Keratinocyte (primary cell): ENCODE data around the gene BBX. TPM values are rescaled to one million over a fixed set of nuclear protein-coding genes. Genes with fewer than 3 reads are reported as not detected.
A peak's percentile ranks its signal among the peaks of the same experiment; 100 is the strongest.

Experiments used
- DNase-seq: peaks from one replicate; pipeline ENCODE4 v3.0.0-alpha.2; 2011; ENCODE audit warnings: low read depth, missing footprints, low spot score
- FAIRE-seq: peaks from 2 replicates; lab custom pipeline; 2011; peaks lifted over from hg19 to GRCh38; lab: Jason Lieb, UNC
- H2AFZ ChIP-seq: 2 replicates; pipeline ENCODE4 v1.6.0; 2012; ENCODE audit warnings: low read length, control low read depth, inconsistent platforms; ENCODE audit not compliant: control insufficient read depth
- H3K27ac ChIP-seq: 2 replicates; pipeline ENCODE4 v1.5.1; 2011; ENCODE audit warnings: low read length; ENCODE audit not compliant: control insufficient read depth, insufficient read depth
- H3K27me3 ChIP-seq: 3 replicates; pipeline ENCODE4 v1.6.0; 2011; ENCODE audit warnings: low read length; ENCODE audit not compliant: control insufficient read depth, insufficient read depth; ENCODE audit errors: extremely low read depth
- H3K36me3 ChIP-seq, 2 experiments: 2 replicates in 1 of 2; 3 replicates in 1 of 2; pipeline ENCODE4 v1.5.1; 2011; ENCODE audit warnings: low read length in 2 of 2, mild to moderate bottlenecking in 1 of 2; ENCODE audit not compliant: control insufficient read depth in 2 of 2, insufficient read depth in 2 of 2; ENCODE audit errors: extremely low read depth in 1 of 2
- H3K4me1 ChIP-seq: 3 replicates; pipeline ENCODE4 v1.5.1; 2011; ENCODE audit warnings: low read length; ENCODE audit not compliant: control insufficient read depth, insufficient read depth; ENCODE audit errors: extremely low read depth
- H3K4me2 ChIP-seq: 3 replicates; pipeline ENCODE4 v1.6.0; 2011; ENCODE audit warnings: low read depth, low read length; ENCODE audit not compliant: control insufficient read depth, insufficient read depth; ENCODE audit errors: extremely low read depth
- H3K4me3 ChIP-seq, 3 experiments: fragments of 200-600 bp in 1 of 3; sonication (generic) in 1 of 3; 2 replicates in 2 of 3; 3 replicates in 1 of 3; pipeline ENCODE4 v1.5.1; 2011 to 2016; ENCODE audit warnings: low read length in 3 of 3, mild to moderate bottlenecking in 3 of 3, control low read depth in 2 of 3, inconsistent platforms in 1 of 3, low read depth in 1 of 3, mixed read lengths in 1 of 3, mixed run types in 1 of 3, moderate library complexity in 1 of 3; ENCODE audit not compliant: control insufficient read depth in 2 of 3, insufficient read depth in 2 of 3; ENCODE audit errors: extremely low read depth in 1 of 3
- H3K79me2 ChIP-seq: 2 replicates; pipeline ENCODE4 v1.6.0; 2012; ENCODE audit warnings: low read length; ENCODE audit not compliant: control insufficient read depth, insufficient read depth
- H3K9ac ChIP-seq: 3 replicates; pipeline ENCODE4 v1.6.0; 2011; ENCODE audit warnings: low read length; ENCODE audit not compliant: control insufficient read depth, insufficient read depth; ENCODE audit errors: extremely low read depth
- H3K9me1 ChIP-seq: 3 replicates; pipeline ENCODE4 v1.6.0; 2011; ENCODE audit warnings: low read length; ENCODE audit not compliant: control insufficient read depth, insufficient read depth; ENCODE audit errors: extremely low read depth
- H3K9me3 ChIP-seq: 2 replicates; pipeline ENCODE4 v1.5.1; 2012; ENCODE audit warnings: low read depth, low read length; ENCODE audit not compliant: control insufficient read depth
- H4K20me1 ChIP-seq: 3 replicates; pipeline ENCODE4 v1.6.0; 2011; ENCODE audit warnings: low read length; ENCODE audit not compliant: control insufficient read depth, insufficient read depth; ENCODE audit errors: extremely low read depth
- EZH2 ChIP-seq: IDR thresholded peaks from one replicate; pipeline ENCODE4 v1.6.1; 2012; ENCODE audit warnings: inconsistent platforms, mild to moderate bottlenecking, low read length, moderate library complexity
- dilution Hi-C: fragments of 300-500 bp; cut with MboI; formaldehyde crosslinking; loops from one replicate; pipeline ENCODE4 v1.7.0; 2020; ENCODE audit warnings: low sequenced_read_pairs; ENCODE audit not compliant: extremely low pct_ligation_motif_present
- polyA plus RNA-seq, 5 experiments: library from polyadenylated mRNA; depleted of rRNA in 3 of 5; stranded (reverse) in 3 of 5; stranded (forward) in 1 of 5; unstranded in 1 of 5; fragments of >200 nt; gene quantifications; 1 replicate in 1 of 5; 2 replicates in 3 of 5; 3 replicates in 1 of 5; pipeline versions ENCODE4 v1.2.1 to v1.2.3, GENCODE V29; 2011 to 2012; ENCODE audit warnings: missing spikeins in 2 of 5, low read depth in 1 of 5, low replicate concordance in 1 of 5
- TF ChIP-seq, protein P1 (sequence below), 3 experiments: IDR thresholded peaks in 1 of 3; conservative IDR thresholded peaks in 1 of 3; optimal IDR thresholded peaks in 1 of 3; 2 replicates in 2 of 3; 3 replicates in 1 of 3; pipeline versions ENCODE3 to v1.5.1; 2011; ENCODE audit warnings: low read length in 3 of 3, mild to moderate bottlenecking in 3 of 3, moderate library complexity in 2 of 3, control low read depth in 1 of 3, inconsistent platforms in 1 of 3; ENCODE audit not compliant: insufficient read depth in 2 of 3; ENCODE audit errors: extremely low read depth in 1 of 3

Gene BBX
- polyA plus RNA-seq, 1 donor (not counting 4 experiments of a cell fraction or from before 2014, with no cell fraction given), result 43.4 TPM

DNA sequence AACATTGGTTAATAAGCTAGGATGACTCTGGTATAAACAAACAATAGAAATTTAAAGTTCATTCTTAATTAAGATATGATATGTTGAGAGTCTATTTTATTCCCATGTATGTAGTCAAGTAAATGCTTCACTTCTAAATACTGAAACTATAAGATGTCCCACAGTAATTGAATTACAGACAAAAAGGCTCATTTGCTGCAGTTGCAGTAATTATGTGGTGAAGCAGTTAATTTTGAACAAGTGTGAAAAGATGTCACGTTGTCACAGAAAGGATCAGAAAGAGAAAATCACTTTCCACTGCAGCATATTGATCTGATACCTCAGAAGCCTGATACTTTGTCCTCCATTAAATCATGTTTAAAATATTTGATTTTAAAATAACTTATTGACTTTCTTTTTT lies 159.8 kb downstream of the BBX start:
- Histone ChIP-seq H3K79me2 (no peaks in the 10 kb centered on the region), H3K9me3 (no peaks in the 10 kb centered on the region), H2AFZ (no peak overlapping the region), H3K36me3 (no peaks in the 10 kb centered on the region), H3K27ac (no peak overlapping the region), H3K9ac (no peak overlapping the region), H4K20me1 (no peaks in the 10 kb centered on the region), H3K4me2 (no peak overlapping the region), H3K4me1 (no peaks in the 10 kb centered on the region), H3K4me3 (no peak overlapping the region), H3K27me3 (no peaks in the 10 kb centered on the region), H3K9me1 (no peaks in the 10 kb centered on the region)
- TF ChIP-seq, protein P1, sequence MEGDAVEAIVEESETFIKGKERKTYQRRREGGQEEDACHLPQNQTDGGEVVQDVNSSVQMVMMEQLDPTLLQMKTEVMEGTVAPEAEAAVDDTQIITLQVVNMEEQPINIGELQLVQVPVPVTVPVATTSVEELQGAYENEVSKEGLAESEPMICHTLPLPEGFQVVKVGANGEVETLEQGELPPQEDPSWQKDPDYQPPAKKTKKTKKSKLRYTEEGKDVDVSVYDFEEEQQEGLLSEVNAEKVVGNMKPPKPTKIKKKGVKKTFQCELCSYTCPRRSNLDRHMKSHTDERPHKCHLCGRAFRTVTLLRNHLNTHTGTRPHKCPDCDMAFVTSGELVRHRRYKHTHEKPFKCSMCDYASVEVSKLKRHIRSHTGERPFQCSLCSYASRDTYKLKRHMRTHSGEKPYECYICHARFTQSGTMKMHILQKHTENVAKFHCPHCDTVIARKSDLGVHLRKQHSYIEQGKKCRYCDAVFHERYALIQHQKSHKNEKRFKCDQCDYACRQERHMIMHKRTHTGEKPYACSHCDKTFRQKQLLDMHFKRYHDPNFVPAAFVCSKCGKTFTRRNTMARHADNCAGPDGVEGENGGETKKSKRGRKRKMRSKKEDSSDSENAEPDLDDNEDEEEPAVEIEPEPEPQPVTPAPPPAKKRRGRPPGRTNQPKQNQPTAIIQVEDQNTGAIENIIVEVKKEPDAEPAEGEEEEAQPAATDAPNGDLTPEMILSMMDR (optimal IDR thresholded peaks at IDR 0.05 in 1 of 3, IDR thresholded peaks at IDR 0.05 in 1 of 3, conservative IDR thresholded peaks at IDR 0.05 in 1 of 3; ENCODE audit: extremely low read depth in 1 of 3, insufficient read depth in 2 of 3, low read length in 3 of 3), result no peak
- TF ChIP-seq EZH2, result no peak
- FAIRE-seq, result no peak
- DNase-seq, result no peak
- dilution Hi-C loops, result no loop called here

DNA sequence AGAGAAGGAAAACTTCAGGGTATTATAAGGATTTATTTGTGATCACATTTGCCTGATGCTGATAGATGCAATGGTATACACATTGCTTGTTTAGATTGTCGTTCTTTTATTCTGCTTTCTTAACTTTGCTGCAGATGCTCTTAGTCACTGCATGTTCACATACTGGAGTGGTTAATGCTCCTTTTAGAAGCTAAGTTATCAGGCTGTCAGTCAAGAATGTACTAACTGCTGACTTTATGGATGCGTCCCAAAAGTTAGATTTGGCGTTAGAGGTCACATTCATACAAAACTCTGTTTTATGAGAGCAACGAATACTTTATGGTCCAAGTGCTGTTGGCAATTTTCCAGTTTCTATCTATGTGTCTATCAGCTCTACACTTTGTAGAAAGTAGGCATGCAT lies 160.7 kb downstream of the BBX start:
- DNase-seq (no peak), FAIRE-seq (peak; percentile 64)
- Histone ChIP-seq H3K36me3 (no peaks in the 10 kb centered on the region), H2AFZ (no peak overlapping the region), H3K27ac (no peak overlapping the region), H3K4me2 (no peak overlapping the region), H3K27me3 (no peaks in the 10 kb centered on the region), H3K9ac (no peak overlapping the region), H3K4me3 (no peak overlapping the region), H4K20me1 (no peaks in the 10 kb centered on the region), H3K9me1 (no peaks in the 10 kb centered on the region), H3K4me1 (no peaks in the 10 kb centered on the region), H3K9me3 (no peaks in the 10 kb centered on the region), H3K79me2 (no peaks in the 10 kb centered on the region)
- no peak for TF ChIP-seq EZH2
- TF ChIP-seq, protein P1 (optimal IDR thresholded peaks at IDR 0.05 in 1 of 3, IDR thresholded peaks at IDR 0.05 in 1 of 3, conservative IDR thresholded peaks at IDR 0.05 in 1 of 3; ENCODE audit: extremely low read depth in 1 of 3, insufficient read depth in 2 of 3, low read length in 3 of 3), result no peak
- dilution Hi-C loops, result no loop called here
